GM23338 (cell line): ENCODE data around the gene JDP2. TPM values are rescaled to one million over a fixed set of nuclear protein-coding genes. Genes with fewer than 3 reads are reported as not detected.

Source experiments
- ATAC-seq: fragments of 200-7000 bp; cut with Tn5 transposase; 3 replicates; pipeline ENCODE4 v1.9.1; 2020
- DNase-seq: peaks from one replicate; pipeline ENCODE4 v3.0.0-alpha.2; 2015; ENCODE audit warnings: low spot score
- H2AFZ ChIP-seq: fragments of 200-600 bp; sonication (generic); 2 replicates; pipeline ENCODE4 v1.8.0; 2016; ENCODE audit warnings: antibody characterized with exemption, mild to moderate bottlenecking, moderate library complexity
- H3F3A ChIP-seq: fragments of 200-600 bp; sonication (generic); replicated peaks from 2 replicates; pipeline ENCODE4 v1.8.0; 2017; ENCODE audit warnings: antibody characterized with exemption, mixed run types, low read depth
- H3K27ac ChIP-seq: fragments of 200-600 bp; sonication (generic); 2 replicates; pipeline ENCODE4 v1.6.1; 2016; ENCODE audit warnings: low read depth
- H3K27me3 ChIP-seq: fragments of 200-600 bp; sonication (generic); 2 replicates; pipeline ENCODE4 v1.8.0; 2016; ENCODE audit warnings: mild to moderate bottlenecking, mixed run types, moderate library complexity; ENCODE audit not compliant: insufficient read depth
- H3K36me3 ChIP-seq: fragments of 200-600 bp; sonication (generic); 2 replicates; pipeline ENCODE4 v1.8.0; 2016; ENCODE audit warnings: mild to moderate bottlenecking; ENCODE audit not compliant: insufficient read depth
- H3K4me1 ChIP-seq: fragments of 200-600 bp; sonication (generic); 2 replicates; pipeline ENCODE4 v1.8.0; 2016; ENCODE audit warnings: mild to moderate bottlenecking, moderate library complexity; ENCODE audit not compliant: insufficient read depth
- H3K4me2 ChIP-seq: fragments of 200-600 bp; sonication (generic); 2 replicates; pipeline ENCODE4 v1.7.1; 2017; ENCODE audit warnings: mixed run types
- H3K4me3 ChIP-seq: fragments of 200-600 bp; sonication (generic); 2 replicates; pipeline ENCODE4 v1.6.1; 2016; ENCODE audit warnings: mixed run types
- H3K79me2 ChIP-seq: fragments of 200-600 bp; sonication (generic); replicated peaks from 2 replicates; pipeline ENCODE4 v1.8.0; 2017; ENCODE audit warnings: mild to moderate bottlenecking; ENCODE audit not compliant: insufficient read depth
- H3K9me2 ChIP-seq: fragments of 200-600 bp; sonication (generic); 2 replicates; pipeline ENCODE4 v1.8.0; 2017; ENCODE audit not compliant: insufficient read depth
- H4K20me1 ChIP-seq: fragments of 200-600 bp; sonication (generic); replicated peaks from 2 replicates; pipeline ENCODE4 v1.8.0; 2017; ENCODE audit warnings: mild to moderate bottlenecking; ENCODE audit not compliant: insufficient read depth
- H3K27ac Mint-ChIP-seq: 2 replicates; pipeline ENCODE4 v1.8.0; 2020; ENCODE audit warnings: inconsistent platforms, mild to moderate bottlenecking, moderate library complexity, mixed read lengths
- H3K27me3 Mint-ChIP-seq: 3 replicates; pipeline ENCODE4 v1.8.0; 2022; ENCODE audit warnings: low read depth, mild to moderate bottlenecking, moderate library complexity, mixed read lengths, inconsistent platforms; ENCODE audit not compliant: insufficient read depth, poor library complexity
- H3K36me3 Mint-ChIP-seq: 3 replicates; pipeline ENCODE4 v1.8.0; 2021; ENCODE audit warnings: low read depth, mild to moderate bottlenecking, inconsistent platforms, moderate library complexity, mixed read lengths
- H3K4me1 Mint-ChIP-seq: 3 replicates; pipeline ENCODE4 v1.8.0; 2020; ENCODE audit warnings: mild to moderate bottlenecking, inconsistent platforms, mixed read lengths
- H3K4me3 Mint-ChIP-seq: 3 replicates; pipeline ENCODE4 v1.8.0; 2021; ENCODE audit warnings: moderate library complexity, mild to moderate bottlenecking, inconsistent platforms, mixed read lengths
- H3K9me3 Mint-ChIP-seq: 3 replicates; pipeline ENCODE4 v1.8.0; 2020; ENCODE audit warnings: moderate library complexity, mild to moderate bottlenecking, inconsistent platforms, mixed read lengths
- CREB1 ChIP-seq: fragments of 250-450 bp; sonication (Bioruptor Pico); IDR thresholded peaks from 2 replicates; pipeline ENCODE4 v1.5.0; 2020; ENCODE audit warnings: low read depth, mild to moderate bottlenecking, moderate library complexity
- CTCF ChIP-seq, 2 experiments: fragments of 200-600 bp in 1 of 2; sonication (generic) in 1 of 2; conservative IDR thresholded peaks; 2 replicates each; pipeline versions ENCODE4 v1.5.1 to v1.6.1; 2016 to 2017; ENCODE audit warnings: antibody characterized with exemption in 2 of 2, low read depth in 2 of 2, mild to moderate bottlenecking in 2 of 2, moderate library complexity in 1 of 2
- EZH2 ChIP-seq: fragments of 200-600 bp; sonication (generic); IDR thresholded peaks from one replicate; pipeline ENCODE4 v1.8.0; 2017; ENCODE audit warnings: antibody characterized with exemption, mild to moderate bottlenecking, low read depth; ENCODE audit not compliant: unreplicated experiment
- EZH2phosphoT487 ChIP-seq: fragments of 200-600 bp; sonication (generic); IDR thresholded peaks from one replicate; pipeline ENCODE4 v1.8.1; 2018; ENCODE audit warnings: antibody characterized with exemption; ENCODE audit not compliant: unreplicated experiment
- JUNB ChIP-seq: IDR thresholded peaks from one replicate; pipeline ENCODE4 v1.6.1; 2016; ENCODE audit warnings: antibody characterized with exemption; ENCODE audit not compliant: unreplicated experiment
- NANOG ChIP-seq: IDR thresholded peaks from 2 replicates; pipeline ENCODE4 v1.6.1; 2016; ENCODE audit warnings: antibody characterized with exemption, borderline replicate concordance
- POLR2AphosphoS5 ChIP-seq: IDR thresholded peaks from 2 replicates; pipeline ENCODE4 v1.6.1; 2016; ENCODE audit warnings: antibody characterized with exemption, low read depth
- REST ChIP-seq: IDR thresholded peaks from one replicate; pipeline ENCODE4 v1.6.1; 2018; ENCODE audit warnings: antibody characterized with exemption; ENCODE audit not compliant: unreplicated experiment
- STAT1 ChIP-seq: IDR thresholded peaks from one replicate; pipeline ENCODE4 v1.6.1; 2016; ENCODE audit warnings: antibody characterized with exemption; ENCODE audit not compliant: unreplicated experiment
- ZNF114 ChIP-seq: fragments of 250-450 bp; sonication (Bioruptor Pico); IDR thresholded peaks from 2 replicates; pipeline ENCODE4 v1.5.0; 2020; ENCODE audit warnings: mild to moderate bottlenecking, moderate library complexity
- ZNF331 ChIP-seq: fragments of 250-450 bp; sonication (Bioruptor Pico); IDR thresholded peaks from 2 replicates; pipeline ENCODE4 v1.5.0; 2020; ENCODE audit warnings: low read depth, mild to moderate bottlenecking, moderate library complexity
- polyA plus RNA-seq: library from polyadenylated mRNA; unstranded; fragments of >200 nt; fragmentation: Nextera tagmentation; extraction: Ambion mirVana; gene quantifications from 2 replicates; pipeline ENCODE4 v1.2.1, GENCODE V29; 2016
- total RNA-seq: library from RNA; depleted of rRNA; stranded (reverse); fragments of >200 nt; shearing (Covaris generic); gene quantifications from 2 replicates; pipeline ENCODE4 v1.2.3, GENCODE V29; 2014
- TF ChIP-seq, protein P1 (sequence below): IDR thresholded peaks from 2 replicates; pipeline ENCODE4 v1.6.1; 2016; ENCODE audit warnings: antibody characterized with exemption

The JDP2 gene
- total and polyA plus RNA-seq, 2 experiments from 2014 or later = 12.5 to 38.9 TPM

- no peak for TF ChIP-seq JUNB
- TF ChIP-seq ZNF331 (CRISPR knock-in tag) = no peak
- TF ChIP-seq EZH2 = no peak
- no peak for TF ChIP-seq ZNF114 (CRISPR knock-in tag)
- TF ChIP-seq CTCF (conservative IDR thresholded peaks at IDR 0.05; ENCODE audit: low read depth in 2 of 2) = no peak
- TF ChIP-seq STAT1 = no peak
- TF ChIP-seq EZH2phosphoT487 = no peak
- no peak for TF ChIP-seq CREB1
- TF ChIP-seq, protein P1, sequence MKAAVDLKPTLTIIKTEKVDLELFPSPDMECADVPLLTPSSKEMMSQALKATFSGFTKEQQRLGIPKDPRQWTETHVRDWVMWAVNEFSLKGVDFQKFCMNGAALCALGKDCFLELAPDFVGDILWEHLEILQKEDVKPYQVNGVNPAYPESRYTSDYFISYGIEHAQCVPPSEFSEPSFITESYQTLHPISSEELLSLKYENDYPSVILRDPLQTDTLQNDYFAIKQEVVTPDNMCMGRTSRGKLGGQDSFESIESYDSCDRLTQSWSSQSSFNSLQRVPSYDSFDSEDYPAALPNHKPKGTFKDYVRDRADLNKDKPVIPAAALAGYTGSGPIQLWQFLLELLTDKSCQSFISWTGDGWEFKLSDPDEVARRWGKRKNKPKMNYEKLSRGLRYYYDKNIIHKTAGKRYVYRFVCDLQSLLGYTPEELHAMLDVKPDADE = no peak
Observed at GRCh38 chr14:75470238-75470797, 42.5 kb downstream of the JDP2 start (continued).

- Mint-ChIP-seq H3K27ac (no peak overlapping the region), H3K27me3 (peaks cover 3% of the 10 kb centered on the region), H3K9me3 (no peaks in the 10 kb centered on the region), H3K4me3 (no peak overlapping the region), H3K4me1 (peaks cover 7% of the 10 kb centered on the region), H3K36me3 (peaks cover 40% of the 10 kb centered on the region)
- no peaks in the 10 kb centered on the region for H3K4me1 ChIP-seq
- H2AFZ ChIP-seq = no peak overlapping the region
- H3K4me2 ChIP-seq = no peak overlapping the region
- H3K4me3 ChIP-seq = no peak overlapping the region
- H3K27me3 ChIP-seq = no peaks in the 10 kb centered on the region
- H3K36me3 ChIP-seq = no peaks in the 10 kb centered on the region
- H3K79me2 ChIP-seq = no peaks in the 10 kb centered on the region
- no peaks in the 10 kb centered on the region for H3F3A ChIP-seq
- H3K9me2 ChIP-seq = no peaks in the 10 kb centered on the region
- DNase-seq (no peak), ATAC-seq (no peak)
- H3K27ac ChIP-seq = no peak overlapping the region
- peaks cover 3% of the 10 kb centered on the region; the same call in 1 of the 2 replicates for H4K20me1 ChIP-seq
- TF ChIP-seq REST (no peak), JUNB (no peak), CREB1 (no peak), EZH2phosphoT487 (no peak), STAT1 (no peak), ZNF331 (CRISPR knock-in tag) (no peak), NANOG (no peak), POLR2AphosphoS5 (no peak), CTCF (conservative IDR thresholded peaks at IDR 0.05; ENCODE audit: low read depth in 2 of 2) (no peak)
Observed at GRCh38 chr14:75471059-75471458, 43.2 kb downstream of the JDP2 start.
